Neutrophil (primary cell): Measurements from ENCODE around the gene SNAI3.

ENCODE experiments used
- H3K27ac ChIP-seq: fragments of 200-600 bp; sonication (generic); 2 replicates; pipeline ENCODE4 v1.5.1; 2016; ENCODE audit warnings: mild to moderate bottlenecking, moderate library complexity
- H3K27me3 ChIP-seq: fragments of 200-600 bp; sonication (generic); 2 replicates; pipeline ENCODE4 v1.6.0; 2016; ENCODE audit warnings: mild to moderate bottlenecking
- H3K36me3 ChIP-seq: fragments of 200-600 bp; sonication (generic); 2 replicates; pipeline ENCODE4 v1.5.1; 2017
- H3K4me1 ChIP-seq, 2 experiments: fragments of 200-600 bp in 1 of 2; sonication (generic) in 1 of 2; 1 replicate in 1 of 2; 2 replicates in 1 of 2; pipeline versions ENCODE4 v1.5.1 to v1.6.1; 2013 to 2016; ENCODE audit warnings: low read depth in 1 of 2, low read length in 1 of 2, mild to moderate bottlenecking in 1 of 2, moderate library complexity in 1 of 2; ENCODE audit not compliant: control insufficient read depth in 1 of 2, insufficient read depth in 1 of 2
- H3K4me3 ChIP-seq, 2 experiments: fragments of 200-600 bp in 1 of 2; sonication (generic) in 1 of 2; 1 replicate in 1 of 2; 2 replicates in 1 of 2; pipeline ENCODE4 v1.5.1; 2013 to 2016; ENCODE audit warnings: low read depth in 1 of 2, low read length in 1 of 2, mild to moderate bottlenecking in 1 of 2, moderate library complexity in 1 of 2
- H3K9me3 ChIP-seq: fragments of 200-600 bp; sonication (generic); 2 replicates; pipeline ENCODE4 v1.5.1; 2016
- TF ChIP-seq, protein P1 (sequence below): fragments of 200-600 bp; sonication (generic); IDR thresholded peaks from 2 replicates; pipeline ENCODE4 v1.5.1; 2016; ENCODE audit warnings: antibody characterized with exemption

SNAI3 gene

DNA sequence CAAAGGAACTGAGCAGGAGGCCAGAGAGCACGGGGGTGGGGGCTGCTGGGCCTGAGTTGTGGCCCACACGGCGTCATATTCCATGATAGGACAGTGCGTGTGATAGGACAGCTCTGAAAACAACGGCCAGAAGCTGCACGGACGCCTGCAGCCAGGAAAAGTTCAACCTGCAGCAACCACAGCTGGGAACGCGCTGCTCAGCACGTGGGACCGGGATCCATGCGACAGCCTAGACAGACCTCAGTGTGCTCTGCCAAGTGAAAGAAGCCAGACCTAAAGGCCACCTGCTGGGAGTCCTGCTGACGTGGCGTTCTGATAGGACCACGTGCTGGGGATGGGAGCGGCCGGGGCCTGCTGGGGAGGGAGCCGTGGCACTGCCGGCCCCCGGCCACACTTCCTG lies 41.6 kb upstream of the SNAI3 start:
- no peak overlapping the region for H3K27ac ChIP-seq
- no peaks in the 10 kb centered on the region for H3K27me3 ChIP-seq
- H3K9me3 ChIP-seq = no peaks in the 10 kb centered on the region
- no peaks in the 10 kb centered on the region for H3K4me1 ChIP-seq
- H3K4me3 ChIP-seq = no peak overlapping the region
- peaks cover 46% of the 10 kb centered on the region for H3K36me3 ChIP-seq
- TF ChIP-seq, protein P1, sequence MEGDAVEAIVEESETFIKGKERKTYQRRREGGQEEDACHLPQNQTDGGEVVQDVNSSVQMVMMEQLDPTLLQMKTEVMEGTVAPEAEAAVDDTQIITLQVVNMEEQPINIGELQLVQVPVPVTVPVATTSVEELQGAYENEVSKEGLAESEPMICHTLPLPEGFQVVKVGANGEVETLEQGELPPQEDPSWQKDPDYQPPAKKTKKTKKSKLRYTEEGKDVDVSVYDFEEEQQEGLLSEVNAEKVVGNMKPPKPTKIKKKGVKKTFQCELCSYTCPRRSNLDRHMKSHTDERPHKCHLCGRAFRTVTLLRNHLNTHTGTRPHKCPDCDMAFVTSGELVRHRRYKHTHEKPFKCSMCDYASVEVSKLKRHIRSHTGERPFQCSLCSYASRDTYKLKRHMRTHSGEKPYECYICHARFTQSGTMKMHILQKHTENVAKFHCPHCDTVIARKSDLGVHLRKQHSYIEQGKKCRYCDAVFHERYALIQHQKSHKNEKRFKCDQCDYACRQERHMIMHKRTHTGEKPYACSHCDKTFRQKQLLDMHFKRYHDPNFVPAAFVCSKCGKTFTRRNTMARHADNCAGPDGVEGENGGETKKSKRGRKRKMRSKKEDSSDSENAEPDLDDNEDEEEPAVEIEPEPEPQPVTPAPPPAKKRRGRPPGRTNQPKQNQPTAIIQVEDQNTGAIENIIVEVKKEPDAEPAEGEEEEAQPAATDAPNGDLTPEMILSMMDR = no peak

DNA sequence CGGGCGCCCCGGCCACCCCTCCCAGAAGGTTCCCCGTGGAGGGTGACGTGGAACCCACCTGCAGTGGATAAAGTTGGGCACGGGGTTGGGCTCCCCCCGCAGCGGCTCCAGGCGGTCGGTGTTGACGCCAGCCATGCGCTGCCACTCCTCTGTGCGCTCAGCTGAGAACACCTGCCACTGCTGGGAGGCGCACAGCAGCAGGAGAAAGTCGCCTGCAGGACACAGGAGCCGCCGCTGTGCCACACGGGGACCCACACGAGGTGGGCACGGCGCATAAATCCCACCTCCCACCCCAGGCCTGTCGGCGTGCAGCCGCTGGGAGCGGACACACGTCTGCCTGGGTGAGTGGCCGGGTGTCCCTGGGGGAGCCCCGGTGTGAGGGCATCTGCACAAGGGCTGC lies 40.7 kb upstream of the SNAI3 start:
- peaks cover 49% of the 10 kb centered on the region for H3K36me3 ChIP-seq
- no peak overlapping the region for H3K4me3 ChIP-seq
- no peaks in the 10 kb centered on the region for H3K9me3 ChIP-seq
- TF ChIP-seq, protein P1 = no peak
- no peaks in the 10 kb centered on the region for H3K27me3 ChIP-seq
- no peak overlapping the region for H3K27ac ChIP-seq
- H3K4me1 ChIP-seq = no peaks in the 10 kb centered on the region

DNA sequence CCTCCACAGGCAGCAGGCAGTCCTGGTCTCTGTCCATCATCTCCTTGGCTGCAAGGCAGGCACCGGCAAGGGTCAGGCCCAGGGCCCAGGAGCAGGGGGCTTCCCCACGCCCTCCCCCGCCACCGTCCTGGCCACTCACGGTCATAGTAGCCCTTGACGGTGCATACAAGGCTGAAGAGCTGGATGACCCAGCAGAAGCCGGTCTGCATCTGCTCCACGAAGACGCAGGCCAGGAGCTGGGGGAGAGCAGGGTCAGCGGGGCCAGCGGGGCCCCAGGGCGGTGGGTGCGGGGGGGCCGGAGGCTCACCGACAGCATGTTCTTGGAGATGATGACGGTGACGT lies 40.1 kb upstream of the SNAI3 start:
- Histone ChIP-seq H3K9me3 (no peaks in the 10 kb centered on the region), H3K4me1 (no peaks in the 10 kb centered on the region), H3K27ac (no peak overlapping the region), H3K36me3 (peaks cover 55% of the 10 kb centered on the region), H3K4me3 (no peak overlapping the region), H3K27me3 (no peaks in the 10 kb centered on the region)
- TF ChIP-seq, protein P1 = no peak

DNA sequence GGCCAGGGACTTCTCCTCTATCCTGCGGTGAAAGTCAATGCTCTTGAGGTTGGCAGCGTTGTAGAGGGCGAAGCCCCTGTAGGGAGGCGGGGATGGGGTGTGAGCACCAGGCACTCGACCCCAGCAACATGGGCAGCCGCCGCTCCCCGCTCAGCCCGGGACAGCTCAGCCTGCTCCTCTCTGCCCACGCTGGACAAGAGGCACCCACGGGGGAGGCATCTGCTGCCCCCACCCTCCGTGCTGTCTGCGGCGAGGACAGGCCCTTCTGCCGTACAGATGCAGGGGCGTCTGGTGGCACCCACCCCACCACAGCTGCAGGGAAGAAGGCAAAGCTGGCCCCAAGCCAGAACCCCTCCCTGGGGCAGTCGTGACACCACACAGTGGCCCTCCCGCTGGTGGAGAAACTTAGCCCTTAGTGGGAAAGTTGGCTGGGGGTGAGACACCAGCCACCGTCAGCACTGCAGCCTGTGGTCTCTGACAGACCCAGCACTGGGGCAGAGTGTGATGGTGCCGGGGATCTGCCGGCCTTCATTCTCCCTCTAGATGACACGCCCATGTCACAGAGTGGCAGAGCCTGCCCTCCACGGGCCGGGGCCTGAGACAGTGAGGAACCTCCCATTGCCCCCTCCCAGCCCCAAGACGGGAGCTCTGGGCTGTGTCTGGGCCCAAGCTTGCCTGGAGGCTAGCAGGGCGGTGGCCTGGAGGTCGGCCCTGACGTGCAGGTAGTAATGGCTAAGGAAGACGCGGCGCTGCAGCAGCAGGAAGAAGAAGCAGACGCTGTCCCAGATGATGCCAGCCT lies 39.5 kb upstream of the SNAI3 start:
- H3K27ac ChIP-seq = no peak overlapping the region
- no peak overlapping the region for H3K4me3 ChIP-seq
- TF ChIP-seq, protein P1 = no peak
- H3K4me1 ChIP-seq = no peaks in the 10 kb centered on the region
- H3K27me3 ChIP-seq = no peaks in the 10 kb centered on the region
- peaks cover 60% of the 10 kb centered on the region for H3K36me3 ChIP-seq
- H3K9me3 ChIP-seq = no peaks in the 10 kb centered on the region

DNA sequence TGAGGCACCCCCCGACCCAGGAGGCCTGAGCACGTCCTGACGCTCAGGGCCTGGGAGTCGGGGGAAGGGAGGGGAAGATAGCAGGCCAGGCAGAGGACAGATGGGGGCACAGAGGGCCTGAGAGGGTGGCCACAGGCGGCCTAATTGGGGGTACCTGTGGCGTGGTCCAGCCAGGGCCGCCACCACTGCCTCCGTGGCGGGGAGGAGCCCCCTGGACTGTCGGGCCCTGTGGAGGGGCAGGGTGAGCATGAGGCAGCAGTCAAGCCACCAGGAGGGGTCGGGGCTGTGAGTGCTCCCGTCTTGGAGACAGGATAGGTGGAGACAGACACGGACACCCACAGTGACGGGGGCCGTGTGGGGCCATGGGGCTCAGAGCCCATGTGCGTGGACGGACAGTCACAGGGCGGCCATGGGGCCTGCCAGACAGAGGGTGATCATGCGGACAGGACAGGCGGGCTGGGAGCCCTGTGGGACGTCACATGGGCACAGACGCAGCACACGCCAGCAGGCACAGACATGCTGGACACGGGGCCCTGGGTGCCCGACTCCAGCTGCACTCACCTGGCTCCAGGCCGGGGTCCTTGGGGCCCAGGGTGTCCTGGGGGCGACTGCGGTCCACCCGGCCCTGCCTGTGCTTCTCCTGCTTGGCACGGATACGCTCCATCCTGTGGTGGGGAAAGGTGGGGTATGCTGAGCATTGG lies 38.7 kb upstream of the SNAI3 start:
- H3K36me3 ChIP-seq = peaks cover 65% of the 10 kb centered on the region
- H3K4me3 ChIP-seq = no peak overlapping the region
- TF ChIP-seq, protein P1 = no peak
- no peaks in the 10 kb centered on the region for H3K4me1 ChIP-seq
- H3K9me3 ChIP-seq = no peaks in the 10 kb centered on the region
- H3K27ac ChIP-seq = no peak overlapping the region
- no peaks in the 10 kb centered on the region for H3K27me3 ChIP-seq
